ENCODE results near the gene C9orf85. TPM values are rescaled to one million over a fixed set of nuclear protein-coding genes. Genes with fewer than 3 reads are reported as not detected.

C9orf85 gene
- total RNA-seq, 1 experiment from 2014 or later = 14.4 TPM

GRCh38 chr9:71975833-71976232, 64.4 kb downstream of the C9orf85 start:
- peaks cover 2 to 4% of the 10 kb centered on the region in 2 experiments; a peak in 2 of 4 replicates for H3K4me1 Mint-ChIP-seq
- no peaks in the 10 kb centered on the region for H3K9me3 Mint-ChIP-seq
- Histone ChIP-seq H3K4me1 (ENCODE audit: insufficient read depth, low read length) (no peaks in the 10 kb centered on the region), H3K14ac (ENCODE audit: insufficient read depth, low read length) (no peak overlapping the region), H3K27me3 (ENCODE audit: insufficient read depth, low read length) (no peaks in the 10 kb centered on the region), H2AK5ac (ENCODE audit: insufficient read length, low read length) (no peak overlapping the region), H2BK12ac (ENCODE audit: insufficient read length, low read depth, low read length) (no peak overlapping the region), H3K27ac (ENCODE audit: insufficient read length, low read depth, low read length) (no peak overlapping the region), H3K56ac (ENCODE audit: insufficient read length, low read depth, low read length) (no peak overlapping the region), H2AFZ (ENCODE audit: low read length) (no peak overlapping the region), H3K4ac (ENCODE audit: low read depth, low read length) (no peak overlapping the region), H4K91ac (ENCODE audit: insufficient read length, low read depth, low read length) (no peak overlapping the region), H3T11ph (ENCODE audit: low read length) (no peak overlapping the region), H3K79me1 (ENCODE audit: insufficient read depth, low read depth, low read length, poor library complexity, severe bottlenecking) (no peaks in the 10 kb centered on the region), H4K20me1 (ENCODE audit: control insufficient read depth, insufficient read depth, insufficient read length) (no peaks in the 10 kb centered on the region), H2BK15ac (ENCODE audit: low read depth, low read length) (no peak overlapping the region), H2BK5ac (ENCODE audit: insufficient read length, low read length) (no peak overlapping the region), H2BK120ac (ENCODE audit: low read depth, low read length, poor library complexity, severe bottlenecking) (no peak overlapping the region), H4K5ac (ENCODE audit: insufficient read length, low read depth, low read length) (no peak overlapping the region), H3K4me2 (ENCODE audit: insufficient read depth, insufficient read length, low read length) (no peak overlapping the region), H2BK20ac (ENCODE audit: low read depth, low read length, poor library complexity, severe bottlenecking) (no peak overlapping the region), H3K9me3 (ENCODE audit: control insufficient read depth, low read depth, low read length) (no peaks in the 10 kb centered on the region), H3K9ac (ENCODE audit: extremely low read depth, insufficient read length, low read length) (no peak overlapping the region), H3K23me2 (ENCODE audit: insufficient read length, low read depth, low read length, poor library complexity, severe bottlenecking) (no peaks in the 10 kb centered on the region), H3K23ac (ENCODE audit: insufficient read length, low read depth, low read length) (no peak overlapping the region), H3K79me2 (ENCODE audit: insufficient read depth, low read length) (no peaks in the 10 kb centered on the region), H4K8ac (replicated peaks; ENCODE audit: insufficient read length, low read depth, low read length) (no peak overlapping the region), H3K18ac (ENCODE audit: insufficient read length, low read depth, low read length) (no peak overlapping the region)
- H3K36me3 Mint-ChIP-seq (ENCODE audit: insufficient read depth in 1 of 3, low read depth in 3 of 3) = peaks cover 5 to 24% (median 8%) of the 10 kb centered on the region in 3 experiments; a peak in 6 of 7 replicates
- H3K27ac Mint-ChIP-seq = no peak overlapping the region
- no peaks in the 10 kb centered on the region for H3K27me3 Mint-ChIP-seq (ENCODE audit: low read depth)
- TF ChIP-seq CTCF (conservative IDR thresholded peaks at IDR 0.05) = peak; percentile 29; the same call in 1 of the 3 replicates
- H3K4me3 Mint-ChIP-seq = no peak overlapping the region
- no peak for DNase-seq

Data from H9 (cell line).